Measurements from ENCODE around the gene PLOD1. TPM values are rescaled to one million over a fixed set of nuclear protein-coding genes. Genes with fewer than 3 reads are reported as not detected.
"Not testable (repeated sequence)": the region's sequence is repeated elsewhere in the genome, so short reads cannot be mapped to it uniquely, and the experiment has no call there.

Gene PLOD1
- total RNA-seq, 4 donors from 2014 or later, result 52.8 to 87.9 (median 64.0) TPM

GRCh38 chr1:11898086-11898785 is 36.3 kb upstream of the PLOD1 start:
- Histone ChIP-seq H3K27ac (no peak overlapping the region), H3K27me3 (peaks cover 0 to 52% of the 10 kb centered on the region in 2 donors), H3K36me3 (no peaks in the 10 kb centered on the region), H3K4me3 (no peak overlapping the region), H3K9me3 (no peaks in the 10 kb centered on the region), H3K4me1 (peaks cover 0 to 5% (median 0%) of the 10 kb centered on the region in 4 donors)
- WGBS, 2 donors, result 26 to 29% methylated on average over 20 to 33 of the region's 38 CpGs
- DNase-seq (ENCODE audit: low spot score in 2 of 2), result no peak
- no peak for TF ChIP-seq CTCF (IDR thresholded peaks at IDR 0.05)
- no peak for TF ChIP-seq POLR2A (IDR thresholded peaks at IDR 0.05)
- no peak for TF ChIP-seq EP300 (IDR thresholded peaks at IDR 0.05)

GRCh38 chr1:11898831-11899467 is 35.6 kb upstream of the PLOD1 start:
- peaks cover 0 to 5% (median 0%) of the 10 kb centered on the region in 4 donors for H3K4me1 ChIP-seq
- no peak for DNase-seq (ENCODE audit: low spot score in 2 of 2)
- no peak overlapping the region for H3K27ac ChIP-seq
- H3K36me3 ChIP-seq, result no peaks in the 10 kb centered on the region
- no peak overlapping the region for H3K4me3 ChIP-seq
- WGBS, 2 donors, result 16 to 20% methylated on average over 10 to 16 of the region's 26 CpGs
- no peak for TF ChIP-seq POLR2A (IDR thresholded peaks at IDR 0.05)
- TF ChIP-seq EP300 (IDR thresholded peaks at IDR 0.05), result no peak
- TF ChIP-seq CTCF (IDR thresholded peaks at IDR 0.05), result no peak
- H3K27me3 ChIP-seq, result peaks cover 0 to 52% of the 10 kb centered on the region in 2 donors
- no peaks in the 10 kb centered on the region for H3K9me3 ChIP-seq

- 67 to 73% methylated on average over 9 of the region's 9 CpGs for WGBS, 2 donors
- not testable (repeated sequence) for H3K4me3 ChIP-seq; H3K9me3 ChIP-seq; H3K4me1 ChIP-seq; DNase-seq (ENCODE audit: low spot score in 2 of 2); H3K27ac ChIP-seq; H3K36me3 ChIP-seq
- peaks cover 0 to 36% of the 10 kb centered on the region in 2 donors for H3K27me3 ChIP-seq
Measured at GRCh38 chr1:11901446-11901845, 33.1 kb upstream of the PLOD1 start.

GRCh38 chr1:11903210-11903609 is 31.3 kb upstream of the PLOD1 start:
- no peak for TF ChIP-seq EP300 (IDR thresholded peaks at IDR 0.05)
- TF ChIP-seq POLR2A (IDR thresholded peaks at IDR 0.05), result no peak
- TF ChIP-seq CTCF (IDR thresholded peaks at IDR 0.05), result no peak
- Histone ChIP-seq H3K36me3 (no peaks in the 10 kb centered on the region), H3K27me3 (peaks cover 0 to 24% of the 10 kb centered on the region in 2 donors), H3K27ac (no peak overlapping the region), H3K9me3 (no peaks in the 10 kb centered on the region), H3K4me1 (peaks cover 0 to 8% (median 0%) of the 10 kb centered on the region in 4 donors), H3K4me3 (no peak overlapping the region)
- WGBS, 2 donors, result 88 to 94% methylated on average over 1 of the region's 1 CpG
- DNase-seq (ENCODE audit: low spot score in 2 of 2), result no peak

GRCh38 chr1:11904156-11904555 is 30.4 kb upstream of the PLOD1 start:
- 87 to 92% methylated on average over 5 of the region's 5 CpGs for WGBS, 2 donors
- not testable (repeated sequence) for H3K27ac ChIP-seq

GRCh38 chr1:11904978-11905377 is 29.5 kb upstream of the PLOD1 start:
- TF ChIP-seq CTCF (IDR thresholded peaks at IDR 0.05) (no peak), POLR2A (IDR thresholded peaks at IDR 0.05) (no peak), EP300 (IDR thresholded peaks at IDR 0.05) (no peak)
- WGBS, 2 donors, result 84 to 92% methylated on average over 5 of the region's 5 CpGs
- H3K36me3 ChIP-seq, result no peaks in the 10 kb centered on the region
- H3K27me3 ChIP-seq, result peaks cover 0 to 6% of the 10 kb centered on the region in 2 donors
- no peak overlapping the region for H3K4me3 ChIP-seq
- H3K4me1 ChIP-seq, result peaks cover 0 to 10% (median 4%) of the 10 kb centered on the region in 4 donors
- no peak for DNase-seq (ENCODE audit: low spot score in 2 of 2)
- H3K9me3 ChIP-seq, result no peaks in the 10 kb centered on the region
- H3K27ac ChIP-seq, result no peak overlapping the region

More at GRCh38 chr1:11904156-11904555, 30.4 kb upstream of the PLOD1 start:
- H3K27me3 ChIP-seq, result peaks cover 0 to 15% of the 10 kb centered on the region in 2 donors
- not testable (repeated sequence) for H3K36me3 ChIP-seq; H3K9me3 ChIP-seq; DNase-seq (ENCODE audit: low spot score in 2 of 2); H3K4me1 ChIP-seq; H3K4me3 ChIP-seq

Data from tibial nerve (tissue), 4 donors.